Skin epidermis (tissue), 12 donors: ENCODE measurements around the gene RIPK4.

Experiments used
- H3K27ac ChIP-seq, 21 experiments: fragments of 200-600 bp; sonication (generic) in 11 of 21; one replicate each; pipeline ENCODE4 v1.5.0; 2020; ENCODE audit warnings: mild to moderate bottlenecking in 3 of 21, inconsistent platforms in 2 of 21, moderate library complexity in 2 of 21
- H3K4me3 ChIP-seq, 7 experiments: fragments of 200-600 bp; sonication (generic) in 2 of 7; one replicate each; pipeline ENCODE4 v1.5.0; 2020; ENCODE audit warnings: inconsistent platforms in 2 of 7, mild to moderate bottlenecking in 2 of 7, moderate library complexity in 1 of 7

The RIPK4 gene

GRCh38 chr21:41771625-41771945 lies 4.7 kb upstream of the RIPK4 start:
- Histone ChIP-seq H3K27ac (no peak overlapping the region), H3K4me3 (no peak overlapping the region)

GRCh38 chr21:41770901-41771624 lies 4.2 kb upstream of the RIPK4 start:
- no peak overlapping the region for H3K27ac ChIP-seq

GRCh38 chr21:41769933-41770332 lies 3.1 kb upstream of the RIPK4 start:
- Histone ChIP-seq H3K4me3 (no peak overlapping the region), H3K27ac (no peak overlapping the region)

More at GRCh38 chr21:41770901-41771624, 4.2 kb upstream of the RIPK4 start:
- no peak overlapping the region for H3K4me3 ChIP-seq

GRCh38 chr21:41769521-41769920 lies 2.7 kb upstream of the RIPK4 start:
- H3K27ac ChIP-seq = no peak overlapping the region
- H3K4me3 ChIP-seq = no peak overlapping the region

GRCh38 chr21:41769111-41769510 lies 2.3 kb upstream of the RIPK4 start:
- Histone ChIP-seq H3K27ac (no peak overlapping the region), H3K4me3 (peak overlapping the region in 3 of 7 experiments; percentile 5 to 18 (median 17))

GRCh38 chr21:41768437-41769042 lies 1.7 kb upstream of the RIPK4 start:
- H3K4me3 ChIP-seq = peak overlapping the region in 5 of 7 experiments; percentile 5 to 18 (median 12)
- H3K27ac ChIP-seq = no peak overlapping the region

- H3K4me3 ChIP-seq = peak overlapping the region in 3 of 7 experiments; percentile 2 to 12 (median 6)
- H3K27ac ChIP-seq = peak overlapping the region in 1 of 21 experiments; percentile 49
Measured at GRCh38 chr21:41767606-41768436, 969 bp upstream of the RIPK4 start.

GRCh38 chr21:41765973-41766882 lies 624 bp downstream of the RIPK4 start:
- Histone ChIP-seq H3K4me3 (peak overlapping the region; percentile 40 to 73 (median 49)), H3K27ac (peak overlapping the region; percentile 30 to 94 (median 82))

- peak overlapping the region in 14 of 21 experiments; percentile 27 to 94 (median 85) for H3K27ac ChIP-seq
- peak overlapping the region; percentile 40 to 73 (median 49) for H3K4me3 ChIP-seq
Measured at GRCh38 chr21:41765420-41765821, 1.4 kb downstream of the RIPK4 start.

- Histone ChIP-seq H3K27ac (peak overlapping the region in 9 of 21 experiments; percentile 10 to 94 (median 71)), H3K4me3 (peak overlapping the region; percentile 40 to 73 (median 49))
Measured at GRCh38 chr21:41764558-41765419, 2.1 kb downstream of the RIPK4 start.

GRCh38 chr21:41763996-41764395 lies 2.9 kb downstream of the RIPK4 start:
- H3K27ac ChIP-seq = peak overlapping the region in 4 of 21 experiments; percentile 29 to 71 (median 46)
- H3K4me3 ChIP-seq = peak overlapping the region in 5 of 7 experiments; percentile 11 to 66 (median 15)

- peak overlapping the region in 3 of 7 experiments; percentile 13 to 66 (median 15) for H3K4me3 ChIP-seq
- peak overlapping the region in 5 of 21 experiments; percentile 23 to 71 (median 41) for H3K27ac ChIP-seq
Measured at GRCh38 chr21:41763398-41763931, 3.4 kb downstream of the RIPK4 start.

- Histone ChIP-seq H3K27ac (peak overlapping the region in 6 of 21 experiments; percentile 11 to 71 (median 28)), H3K4me3 (no peak overlapping the region)
Measured at GRCh38 chr21:41762753-41763152, 4.1 kb downstream of the RIPK4 start.

GRCh38 chr21:41761934-41762635 lies 4.8 kb downstream of the RIPK4 start:
- H3K27ac ChIP-seq = peak overlapping the region in 5 of 21 experiments; percentile 0 to 49 (median 21)
- peak overlapping the region in 1 of 7 experiments; percentile 17 for H3K4me3 ChIP-seq

- peak overlapping the region in 7 of 21 experiments; percentile 0 to 49 (median 12) for H3K27ac ChIP-seq
- peak overlapping the region in 3 of 7 experiments; percentile 5 to 17 (median 13) for H3K4me3 ChIP-seq
Measured at GRCh38 chr21:41761211-41761933, 5.5 kb downstream of the RIPK4 start.

- Histone ChIP-seq H3K27ac (no peak overlapping the region), H3K4me3 (no peak overlapping the region)
Measured at GRCh38 chr21:41760411-41760810, 6.4 kb downstream of the RIPK4 start.

- H3K27ac ChIP-seq = no peak overlapping the region
- H3K4me3 ChIP-seq = no peak overlapping the region
Measured at GRCh38 chr21:41759926-41760325, 6.9 kb downstream of the RIPK4 start.
